ENCODE data around the gene RHOB.

DNA sequence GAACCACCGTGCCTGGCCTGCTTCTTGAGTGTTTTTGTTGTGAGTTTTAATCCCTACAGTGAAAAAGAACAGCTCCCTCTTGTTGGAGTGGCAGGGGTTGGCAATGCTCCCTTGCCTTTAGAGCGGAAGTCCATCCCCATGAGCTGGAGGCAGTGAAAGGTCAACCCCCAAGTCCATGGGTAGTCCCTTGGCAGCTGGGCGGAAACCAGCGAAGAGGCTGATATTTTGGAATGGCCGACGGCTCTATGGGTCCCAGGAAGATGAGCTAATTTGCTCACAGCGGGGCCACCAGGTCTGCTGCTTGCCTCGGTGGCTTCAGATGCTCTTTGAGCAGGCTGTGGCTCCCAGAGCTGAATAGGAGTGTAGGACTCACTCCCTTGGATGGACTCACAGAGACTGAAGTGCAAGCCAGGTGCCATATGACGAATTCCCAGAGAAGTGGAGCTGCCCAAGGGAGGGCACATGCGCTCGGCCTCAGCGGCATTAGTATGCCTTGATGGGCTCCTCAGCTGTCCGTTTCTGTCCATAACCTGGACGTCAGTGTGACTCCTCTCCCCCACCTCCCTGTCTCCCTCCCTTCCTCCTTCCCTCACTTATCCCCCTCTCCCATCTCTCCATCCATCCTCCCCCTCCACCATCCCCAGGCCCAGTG lies 25.4 kb upstream of the RHOB start:
- TF ChIP-seq CTCF (IDR thresholded peaks at IDR 0.05), result no peak
- TF ChIP-seq EZH2 (IDR thresholded peaks at IDR 0.05), result no peak
- TF ChIP-seq EZH2phosphoT487 (IDR thresholded peaks at IDR 0.05), result no peak
